ENCODE data around the gene C6orf89. TPM values are rescaled to one million over a fixed set of nuclear protein-coding genes. Genes with fewer than 3 reads are reported as not detected.
A peak's percentile ranks its signal among the peaks of the same experiment; 100 is the strongest.

Gene C6orf89
- total and polyA plus RNA-seq, 11 donors = 34.0 to 86.2 (median 71.4) TPM

DNA sequence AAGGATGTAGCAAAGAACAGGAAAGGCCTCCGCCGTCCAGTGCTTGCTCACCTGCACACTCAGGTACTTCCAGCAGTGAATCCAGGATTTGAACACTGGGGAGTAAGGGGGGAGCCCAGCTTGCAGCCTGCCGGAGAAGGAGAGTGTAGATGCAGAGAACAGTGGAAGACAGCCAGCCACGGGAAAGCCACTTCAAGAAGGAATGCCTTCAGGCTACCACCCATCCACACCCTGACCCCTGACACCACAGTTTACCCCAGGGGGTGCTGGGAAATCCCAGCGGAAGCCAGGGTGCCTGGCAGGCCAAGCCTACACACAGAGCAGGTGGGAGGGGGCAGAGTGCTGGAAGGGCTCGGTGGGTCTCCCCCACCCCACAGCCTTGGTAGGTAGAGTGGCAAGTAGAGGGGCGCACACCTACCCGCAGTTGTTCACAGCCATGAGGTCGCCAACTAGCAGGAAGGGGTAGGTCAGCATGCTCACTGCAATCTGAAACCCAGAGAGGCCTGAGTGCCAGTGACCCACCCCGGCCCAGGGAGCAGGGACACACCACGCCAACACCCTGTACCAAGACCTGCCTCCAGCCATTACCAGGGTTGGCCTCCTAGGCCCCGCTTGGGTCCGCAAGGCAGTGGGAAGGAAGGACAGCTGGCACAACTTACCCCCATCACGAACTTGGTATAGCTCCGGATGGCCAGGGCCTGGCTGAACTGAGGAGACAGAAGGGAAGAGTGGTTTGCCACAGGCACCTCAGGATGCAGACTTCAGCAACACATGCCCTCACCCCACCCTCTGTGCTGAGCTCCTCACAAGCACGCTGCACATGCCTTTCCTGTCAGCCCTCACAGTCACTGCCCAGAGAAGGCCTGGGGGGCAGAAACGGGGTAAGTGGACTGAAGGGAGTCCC lies 84.5 kb downstream of the C6orf89 start:
- peaks cover 0 to 83% (median 38%) of the 10 kb centered on the region in 12 donors for H3K4me1 ChIP-seq
- peaks cover 0 to 92% (median 87%) of the 10 kb centered on the region in 9 donors for H3K36me3 ChIP-seq
- no peaks in the 10 kb centered on the region for H3K27me3 ChIP-seq
- intact Hi-C loops (cut with DNase I) = loop anchor here in 4 of 10 donors (5.0 to 10.0 kb wide), 5 partner anchors 43 to 345 kb away; no protein-coding TSS in a partner anchor
- ATAC-seq (no peak), DNase-seq (no peak)
- no peak overlapping the region for H3K4me3 ChIP-seq
- 74 to 85% (median 80%) methylated on average over 8 to 17 of the region's 17 CpGs for WGBS, 4 donors
- peak overlapping the region in 7 of 12 donors; percentile 1 to 77 (median 52) for H3K27ac ChIP-seq
- H3K9me3 ChIP-seq = no peaks in the 10 kb centered on the region
- TF ChIP-seq POLR2A (IDR thresholded peaks at IDR 0.05) = no peak
- TF ChIP-seq, protein P1, sequence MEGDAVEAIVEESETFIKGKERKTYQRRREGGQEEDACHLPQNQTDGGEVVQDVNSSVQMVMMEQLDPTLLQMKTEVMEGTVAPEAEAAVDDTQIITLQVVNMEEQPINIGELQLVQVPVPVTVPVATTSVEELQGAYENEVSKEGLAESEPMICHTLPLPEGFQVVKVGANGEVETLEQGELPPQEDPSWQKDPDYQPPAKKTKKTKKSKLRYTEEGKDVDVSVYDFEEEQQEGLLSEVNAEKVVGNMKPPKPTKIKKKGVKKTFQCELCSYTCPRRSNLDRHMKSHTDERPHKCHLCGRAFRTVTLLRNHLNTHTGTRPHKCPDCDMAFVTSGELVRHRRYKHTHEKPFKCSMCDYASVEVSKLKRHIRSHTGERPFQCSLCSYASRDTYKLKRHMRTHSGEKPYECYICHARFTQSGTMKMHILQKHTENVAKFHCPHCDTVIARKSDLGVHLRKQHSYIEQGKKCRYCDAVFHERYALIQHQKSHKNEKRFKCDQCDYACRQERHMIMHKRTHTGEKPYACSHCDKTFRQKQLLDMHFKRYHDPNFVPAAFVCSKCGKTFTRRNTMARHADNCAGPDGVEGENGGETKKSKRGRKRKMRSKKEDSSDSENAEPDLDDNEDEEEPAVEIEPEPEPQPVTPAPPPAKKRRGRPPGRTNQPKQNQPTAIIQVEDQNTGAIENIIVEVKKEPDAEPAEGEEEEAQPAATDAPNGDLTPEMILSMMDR (IDR thresholded peaks at IDR 0.05) = no peak

GRCh38 chr6:36970892-36971842 lies 85.4 kb downstream of the C6orf89 start:
- peaks cover 3 to 92% (median 42%) of the 10 kb centered on the region in 12 donors for H3K4me1 ChIP-seq
- no peak for DNase-seq
- peak in 1 of 4 donors; percentile 3 for ATAC-seq

GRCh38 chr6:36971921-36972673 lies 86.3 kb downstream of the C6orf89 start:
- Histone ChIP-seq H3K27ac (peak overlapping the region; percentile 13 to 83 (median 72)), H3K4me1 (peaks cover 3 to 97% (median 49%) of the 10 kb centered on the region in 12 donors), H3K27me3 (no peaks in the 10 kb centered on the region), H3K36me3 (peaks cover 0 to 100% (median 100%) of the 10 kb centered on the region in 9 donors), H3K9me3 (no peaks in the 10 kb centered on the region), H3K4me3 (no peak overlapping the region)
- ATAC-seq (no peak), DNase-seq (no peak)
- no peak for TF ChIP-seq POLR2A (IDR thresholded peaks at IDR 0.05)
- TF ChIP-seq, protein P1 (IDR thresholded peaks at IDR 0.05) = no peak
- intact Hi-C loops (cut with DNase I) = loop anchor here in 4 of 10 donors (5.0 to 10.0 kb wide), 4 partner anchors 55 to 347 kb away; no protein-coding TSS in a partner anchor
- 48 to 56% (median 54%) methylated on average over 14 of the region's 14 CpGs for WGBS, 4 donors

More at GRCh38 chr6:36970892-36971842, 85.4 kb downstream of the C6orf89 start:
- Histone ChIP-seq H3K4me3 (no peak overlapping the region), H3K9me3 (no peaks in the 10 kb centered on the region), H3K27me3 (no peaks in the 10 kb centered on the region), H3K27ac (peak overlapping the region in 11 of 12 donors; percentile 13 to 83 (median 74)), H3K36me3 (peaks cover 0 to 99% (median 95%) of the 10 kb centered on the region in 9 donors)
- intact Hi-C loops (cut with DNase I) = loop anchor here in 4 of 10 donors (5.0 to 10.0 kb wide), 4 partner anchors 54 to 346 kb away; no protein-coding TSS in a partner anchor
- TF ChIP-seq, protein P1 (IDR thresholded peaks at IDR 0.05) = no peak
- no peak for TF ChIP-seq POLR2A (IDR thresholded peaks at IDR 0.05)
- 55 to 68% (median 63%) methylated on average over 17 of the region's 17 CpGs for WGBS, 4 donors
